Thyroid gland (tissue), 4 donors: ENCODE measurements around the gene ADAM12.

Source experiments
- CTCF ChIP-seq, 6 experiments: fragments of 200-600 bp in 3 of 6; fragments of 450-650 bp in 3 of 6; sonication (generic) in 3 of 6; IDR thresholded peaks; one replicate each; pipeline ENCODE4 v1.5.1; 2016 to 2019; ENCODE audit warnings: antibody characterized with exemption in 6 of 6, mild to moderate bottlenecking in 2 of 6, inconsistent platforms in 1 of 6, moderate library complexity in 1 of 6
- POLR2A ChIP-seq, 2 donors: fragments of 450-650 bp; IDR thresholded peaks; one replicate each; pipeline ENCODE4 v1.6.1; 2017; ENCODE audit warnings: antibody characterized with exemption in 2 of 2, mild to moderate bottlenecking in 2 of 2, moderate library complexity in 1 of 2

DNA sequence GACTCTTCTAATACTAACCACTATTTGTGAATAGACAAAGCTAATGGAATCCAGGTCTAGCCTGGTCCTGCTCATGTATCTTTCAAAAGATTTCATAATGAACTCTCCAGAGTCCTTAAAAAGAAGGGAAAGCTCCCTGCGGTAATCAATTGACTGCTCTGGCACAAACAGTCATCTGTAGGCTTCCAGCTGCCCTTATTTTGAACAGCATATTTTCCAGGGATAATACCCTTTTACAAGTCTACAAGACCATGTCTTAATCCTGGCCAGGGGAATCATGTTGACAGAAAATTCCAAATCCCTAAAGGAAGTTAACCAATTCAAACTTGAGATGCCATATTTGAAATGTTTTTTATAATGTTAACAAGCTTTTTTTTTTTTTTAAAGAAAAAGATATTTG is 34.6 kb downstream of the ADAM12 start:
- no peak for TF ChIP-seq CTCF (IDR thresholded peaks at IDR 0.05)
- no peak for TF ChIP-seq POLR2A (IDR thresholded peaks at IDR 0.05)
